Adrenal gland (tissue), 5 donors: Measurements from ENCODE around the gene ADCY4.

Source experiments
- POLR2A ChIP-seq, 2 donors: fragments of 450-650 bp; IDR thresholded peaks; one replicate each; pipeline ENCODE4 v1.6.1; 2017; ENCODE audit warnings: antibody characterized with exemption in 2 of 2, mild to moderate bottlenecking in 2 of 2, moderate library complexity in 1 of 2
- TF ChIP-seq, protein P1 (sequence below), 6 experiments: fragments of 450-650 bp in 4 of 6; fragments of 200-600 bp in 2 of 6; sonication (generic) in 1 of 6; IDR thresholded peaks; 1 replicate in 5 of 6; 2 replicates in 1 of 6; pipeline versions ENCODE4 v1.5.1 to v1.8.0; 2016 to 2021; ENCODE audit warnings: antibody characterized with exemption in 6 of 6, mild to moderate bottlenecking in 2 of 6, moderate library complexity in 1 of 6
- donor health status: DM: no; HTN: no; CAD: no.

DNA sequence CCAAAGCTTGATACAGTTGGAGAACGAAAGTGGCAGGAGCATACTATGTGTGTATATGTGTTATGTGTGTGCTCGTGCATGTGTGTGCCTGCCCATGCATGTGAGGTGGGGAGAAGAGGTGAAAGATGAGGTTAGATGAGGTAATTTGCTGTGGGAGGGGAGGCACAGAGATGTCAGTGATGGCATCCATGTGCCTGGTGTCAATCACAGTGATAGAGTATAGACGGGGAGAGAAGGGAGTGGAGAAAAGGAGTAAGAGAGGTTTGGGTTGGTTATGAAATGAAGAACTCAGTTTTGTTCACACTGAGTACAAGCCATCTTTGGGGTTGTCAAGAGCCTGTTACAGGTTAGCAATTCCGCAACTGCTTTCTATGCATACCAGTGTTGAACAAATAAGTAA lies 49.3 kb upstream of the ADCY4 start:
- no peak for TF ChIP-seq POLR2A (IDR thresholded peaks at IDR 0.05)
- TF ChIP-seq, protein P1, sequence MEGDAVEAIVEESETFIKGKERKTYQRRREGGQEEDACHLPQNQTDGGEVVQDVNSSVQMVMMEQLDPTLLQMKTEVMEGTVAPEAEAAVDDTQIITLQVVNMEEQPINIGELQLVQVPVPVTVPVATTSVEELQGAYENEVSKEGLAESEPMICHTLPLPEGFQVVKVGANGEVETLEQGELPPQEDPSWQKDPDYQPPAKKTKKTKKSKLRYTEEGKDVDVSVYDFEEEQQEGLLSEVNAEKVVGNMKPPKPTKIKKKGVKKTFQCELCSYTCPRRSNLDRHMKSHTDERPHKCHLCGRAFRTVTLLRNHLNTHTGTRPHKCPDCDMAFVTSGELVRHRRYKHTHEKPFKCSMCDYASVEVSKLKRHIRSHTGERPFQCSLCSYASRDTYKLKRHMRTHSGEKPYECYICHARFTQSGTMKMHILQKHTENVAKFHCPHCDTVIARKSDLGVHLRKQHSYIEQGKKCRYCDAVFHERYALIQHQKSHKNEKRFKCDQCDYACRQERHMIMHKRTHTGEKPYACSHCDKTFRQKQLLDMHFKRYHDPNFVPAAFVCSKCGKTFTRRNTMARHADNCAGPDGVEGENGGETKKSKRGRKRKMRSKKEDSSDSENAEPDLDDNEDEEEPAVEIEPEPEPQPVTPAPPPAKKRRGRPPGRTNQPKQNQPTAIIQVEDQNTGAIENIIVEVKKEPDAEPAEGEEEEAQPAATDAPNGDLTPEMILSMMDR (IDR thresholded peaks at IDR 0.05) = no peak
